Tibial artery (tissue), 4 donors: ENCODE measurements around the gene TMEM176A.
"Not testable (repeated sequence)": the region's sequence is repeated elsewhere in the genome, so short reads cannot be mapped to it uniquely, and the experiment has no call there.

Experiments used
- DNase-seq, 2 donors: peaks; one replicate each; pipeline ENCODE4 v3.0.0-alpha.2; 2019
- H3K27ac ChIP-seq, 2 donors: fragments of 200-600 bp; sonication (generic) in 1 of 2; 1 replicate in 1 of 2; 2 replicates in 1 of 2; pipeline ENCODE4 v1.5.1; 2018 to 2019; ENCODE audit warnings: mild to moderate bottlenecking in 1 of 2
- H3K27me3 ChIP-seq, 2 donors: fragments of 200-600 bp; sonication (generic) in 1 of 2; one replicate each; pipeline versions ENCODE4 v1.5.1 to v1.6.0; 2016 to 2019
- H3K36me3 ChIP-seq, 3 donors: fragments of 200-600 bp; sonication (generic) in 2 of 3; one replicate each; pipeline ENCODE4 v1.5.1; 2016 to 2019; ENCODE audit warnings: mild to moderate bottlenecking in 2 of 3
- H3K4me1 ChIP-seq, 4 donors: fragments of 200-600 bp; sonication (generic) in 2 of 4; 1 replicate in 3 of 4; 2 replicates in 1 of 4; pipeline ENCODE4 v1.5.1; 2016 to 2019
- H3K4me3 ChIP-seq, 2 donors: fragments of 200-600 bp; sonication (generic) in 1 of 2; 1 replicate in 1 of 2; 2 replicates in 1 of 2; pipeline ENCODE4 v1.5.1; 2018 to 2019; ENCODE audit warnings: mild to moderate bottlenecking in 2 of 2
- H3K9me3 ChIP-seq, 3 donors: fragments of 200-600 bp; sonication (generic) in 1 of 3; one replicate each; pipeline ENCODE4 v1.5.1; 2016 to 2019
- CTCF ChIP-seq, 2 experiments: fragments of 200-600 bp in 1 of 2; fragments of 450-650 bp in 1 of 2; IDR thresholded peaks; one replicate each; pipeline ENCODE4 v1.5.1; 2017 to 2019; ENCODE audit warnings: antibody characterized with exemption in 2 of 2, mild to moderate bottlenecking in 1 of 2, moderate library complexity in 1 of 2
- intact Hi-C: fragments of 100-400 bp; cut with DNase I; formaldehyde crosslinking; loops from one replicate; pipeline ENCODE4 v1.15.0; 2023; ENCODE audit warnings: low total_unique reads

The TMEM176A gene

GRCh38 chr7:150755473-150756099, 45.0 kb upstream of the TMEM176A start:
- H3K27ac ChIP-seq: no peak overlapping the region
- H3K4me1 ChIP-seq: no peaks in the 10 kb centered on the region
- intact Hi-C loops: no loop called here
- H3K9me3 ChIP-seq: no peaks in the 10 kb centered on the region
- H3K27me3 ChIP-seq: peaks cover 0 to 2% of the 10 kb centered on the region in 2 donors
- DNase-seq: peak in 1 of 2 donors; percentile 39
- H3K36me3 ChIP-seq: no peaks in the 10 kb centered on the region
- TF ChIP-seq CTCF (IDR thresholded peaks at IDR 0.05): no peak
- no peak overlapping the region for H3K4me3 ChIP-seq

DNA sequence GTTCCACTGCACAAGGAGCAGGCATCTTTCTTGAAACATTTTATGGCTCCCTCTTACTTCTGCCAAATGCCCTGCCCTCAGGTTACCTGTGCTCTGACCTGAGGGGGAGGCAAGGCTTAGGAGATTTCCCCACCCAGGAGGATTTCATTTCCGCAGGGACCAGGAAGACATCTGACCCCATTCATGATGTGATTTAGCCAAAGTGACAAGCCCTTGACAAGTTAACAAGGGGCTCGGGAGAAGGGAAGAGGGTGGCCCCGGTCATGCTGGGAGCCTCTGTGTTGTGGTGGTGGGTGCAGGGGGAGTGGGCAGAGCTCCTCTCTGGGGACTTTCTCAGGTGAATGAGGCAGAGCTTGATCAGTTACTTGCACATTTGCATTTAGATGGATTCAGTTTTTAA, 44.4 kb upstream of the TMEM176A start:
- no peak overlapping the region for H3K27ac ChIP-seq
- no peak for DNase-seq
- H3K4me3 ChIP-seq: no peak overlapping the region
- no peaks in the 10 kb centered on the region for H3K4me1 ChIP-seq
- intact Hi-C loops: no loop called here
- H3K27me3 ChIP-seq: peaks cover 0 to 2% of the 10 kb centered on the region in 2 donors
- no peaks in the 10 kb centered on the region for H3K36me3 ChIP-seq
- no peak for TF ChIP-seq CTCF (IDR thresholded peaks at IDR 0.05)
- H3K9me3 ChIP-seq: no peaks in the 10 kb centered on the region

DNA sequence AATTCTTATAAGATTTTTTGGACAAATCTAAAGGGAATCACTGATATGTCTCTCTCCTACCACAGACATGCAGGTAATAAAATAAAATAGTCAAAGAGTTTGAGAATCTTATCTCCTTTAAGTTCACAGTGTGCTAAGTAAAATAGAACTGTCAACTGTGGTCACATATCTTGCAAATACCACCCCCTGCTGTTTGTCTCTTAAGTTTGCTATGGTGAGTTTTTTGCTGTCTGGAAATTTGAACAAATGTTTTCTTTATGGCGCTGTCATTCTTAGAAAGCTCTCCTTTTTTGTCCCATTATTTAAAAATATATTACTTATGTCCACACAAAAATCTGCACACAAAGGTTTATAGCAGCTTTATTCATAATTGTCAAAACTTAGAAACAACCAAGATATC, 43.7 kb upstream of the TMEM176A start:
- Histone ChIP-seq H3K27me3 (peaks cover 0 to 2% of the 10 kb centered on the region in 2 donors), H3K36me3 (no peaks in the 10 kb centered on the region), H3K27ac (no peak overlapping the region), H3K4me1 (no peaks in the 10 kb centered on the region), H3K9me3 (no peaks in the 10 kb centered on the region), H3K4me3 (no peak overlapping the region)
- TF ChIP-seq CTCF (IDR thresholded peaks at IDR 0.05): peak in 1 of 2 experiments; percentile 10
- DNase-seq: no peak
- intact Hi-C loops: no loop called here

- Histone ChIP-seq H3K4me1 (no peaks in the 10 kb centered on the region), H3K4me3 (no peak overlapping the region), H3K27me3 (peaks cover 0 to 2% of the 10 kb centered on the region in 2 donors), H3K36me3 (no peaks in the 10 kb centered on the region), H3K9me3 (no peaks in the 10 kb centered on the region), H3K27ac (no peak overlapping the region)
- no peak for TF ChIP-seq CTCF (IDR thresholded peaks at IDR 0.05)
- intact Hi-C loops: no loop called here
- no peak for DNase-seq
These were observed 41.1 kb upstream of the TMEM176A start for GRCh38 chr7:150759479-150759878.

DNA sequence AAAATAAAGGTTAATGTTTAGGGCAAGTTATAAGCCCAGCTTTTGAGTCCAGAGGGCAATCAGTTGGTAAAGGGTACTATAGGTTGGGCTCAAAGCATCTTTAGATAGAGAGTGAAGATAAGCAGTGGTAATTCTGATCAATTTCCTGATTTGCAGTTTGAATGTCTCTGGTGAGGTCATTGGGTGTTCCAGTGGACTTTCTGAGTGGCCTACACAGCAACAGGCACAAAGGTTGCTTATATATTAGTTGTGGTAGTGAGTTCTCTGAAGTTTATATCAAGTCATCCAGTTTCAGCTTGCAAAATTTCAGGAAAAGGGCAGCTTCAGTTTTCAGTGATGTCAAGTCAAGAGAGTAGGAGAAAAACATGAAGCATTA, 34.2 kb upstream of the TMEM176A start:
- DNase-seq: no peak
- Histone ChIP-seq H3K4me1 (no peaks in the 10 kb centered on the region), H3K27ac (no peak overlapping the region), H3K9me3 (no peaks in the 10 kb centered on the region), H3K36me3 (no peaks in the 10 kb centered on the region), H3K27me3 (no peaks in the 10 kb centered on the region), H3K4me3 (no peak overlapping the region)
- intact Hi-C loops: no loop called here
- TF ChIP-seq CTCF (IDR thresholded peaks at IDR 0.05): no peak

GRCh38 chr7:150769768-150770167, 30.8 kb upstream of the TMEM176A start:
- intact Hi-C loops: no loop called here
- Histone ChIP-seq H3K9me3 (peaks cover 0 to 2% (median 0%) of the 10 kb centered on the region in 3 donors), H3K27ac (no peak overlapping the region), H3K4me1 (no peaks in the 10 kb centered on the region), H3K4me3 (no peak overlapping the region), H3K36me3 (no peaks in the 10 kb centered on the region), H3K27me3 (no peaks in the 10 kb centered on the region)
- no peak for DNase-seq
- TF ChIP-seq CTCF (IDR thresholded peaks at IDR 0.05): no peak

- H3K4me1 ChIP-seq, H3K27ac ChIP-seq, DNase-seq, H3K4me3 ChIP-seq, H3K36me3 ChIP-seq, H3K9me3 ChIP-seq, H3K27me3 ChIP-seq, intact Hi-C loops: not testable (repeated sequence)
These were observed 26.4 kb upstream of the TMEM176A start for GRCh38 chr7:150774131-150774530.
